CD4-positive, alpha-beta T cell treated with Interleukin-12 subunit alpha and Interleukin-12 subunit beta, for 1 hour (primary cell): ENCODE data around the gene C6orf47.

Experiments
- DNase-seq: peaks from one replicate; pipeline ENCODE4 v3.0.0-alpha.2; 2020

Gene C6orf47

DNA sequence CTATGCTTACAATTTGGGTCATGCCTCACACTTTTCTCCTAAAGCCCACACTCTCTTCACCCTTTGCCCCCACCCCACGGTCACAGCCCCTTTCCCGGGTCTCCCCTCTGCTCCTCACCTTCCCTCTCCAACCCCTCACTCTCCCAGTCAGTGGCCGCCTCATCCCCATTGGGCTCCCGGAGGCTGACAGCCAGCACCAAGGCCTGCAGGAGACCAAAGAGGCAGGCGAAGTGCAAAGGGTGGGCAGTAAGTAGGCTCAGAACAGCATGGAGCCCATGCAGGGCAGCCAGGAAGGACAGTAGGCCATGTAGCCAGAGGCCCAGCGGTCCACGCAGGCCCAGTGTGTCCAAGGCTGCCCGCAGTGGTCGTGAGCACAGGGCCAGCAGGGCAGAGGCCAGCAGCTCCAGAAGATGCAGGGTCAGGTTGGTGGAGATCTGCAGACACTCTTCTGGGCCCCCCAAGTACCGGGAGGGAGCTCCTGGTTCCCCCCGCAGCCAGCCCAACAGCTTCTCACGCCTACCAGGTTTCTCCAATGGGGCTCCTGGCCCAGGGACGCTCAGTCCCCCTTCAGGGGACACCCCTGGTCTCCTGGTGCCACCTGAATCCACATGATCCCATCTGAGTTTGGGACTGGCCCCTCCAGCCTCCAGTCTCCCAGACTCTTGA lies 1.5 kb downstream of the C6orf47 start:
- no peak for DNase-seq

DNA sequence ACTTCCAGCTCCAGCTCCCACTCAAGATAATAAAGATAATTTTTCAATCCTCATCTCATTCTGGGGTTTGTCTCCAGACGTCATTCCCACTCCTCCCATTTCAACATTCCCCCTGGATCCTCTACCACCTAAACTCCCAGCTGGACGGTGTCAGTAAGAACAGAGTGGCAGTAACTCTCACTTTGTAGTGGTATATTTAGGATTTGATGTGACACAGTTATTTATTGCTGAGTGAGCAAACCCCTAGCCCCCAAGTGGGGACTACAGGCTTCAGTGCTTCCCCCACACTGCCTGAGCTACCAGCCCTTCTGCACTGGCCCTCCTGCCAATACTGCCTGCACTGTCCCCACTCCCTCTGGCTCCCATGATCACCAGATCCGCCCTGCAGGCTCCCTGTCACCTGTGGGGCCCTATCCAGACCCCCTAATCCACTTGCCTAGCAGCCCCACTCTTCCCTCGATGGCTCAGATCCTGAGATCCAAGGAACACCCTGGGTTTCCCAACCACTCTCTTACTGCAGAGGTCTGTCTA lies 2.4 kb downstream of the C6orf47 start:
- DNase-seq, result no peak

- DNase-seq, result peak; percentile 42
These were observed 3.0 kb downstream of the C6orf47 start for GRCh38 chr6:31657406-31658157.

- no peak for DNase-seq
These were observed 5.0 kb downstream of the C6orf47 start, which contains the start of gene APOM for GRCh38 chr6:31655349-31656237. Gene APOM, plus strand, starts transcription at chr6:31655894. Its CDS starts 73 bp downstream, at chr6:31655967.

DNA sequence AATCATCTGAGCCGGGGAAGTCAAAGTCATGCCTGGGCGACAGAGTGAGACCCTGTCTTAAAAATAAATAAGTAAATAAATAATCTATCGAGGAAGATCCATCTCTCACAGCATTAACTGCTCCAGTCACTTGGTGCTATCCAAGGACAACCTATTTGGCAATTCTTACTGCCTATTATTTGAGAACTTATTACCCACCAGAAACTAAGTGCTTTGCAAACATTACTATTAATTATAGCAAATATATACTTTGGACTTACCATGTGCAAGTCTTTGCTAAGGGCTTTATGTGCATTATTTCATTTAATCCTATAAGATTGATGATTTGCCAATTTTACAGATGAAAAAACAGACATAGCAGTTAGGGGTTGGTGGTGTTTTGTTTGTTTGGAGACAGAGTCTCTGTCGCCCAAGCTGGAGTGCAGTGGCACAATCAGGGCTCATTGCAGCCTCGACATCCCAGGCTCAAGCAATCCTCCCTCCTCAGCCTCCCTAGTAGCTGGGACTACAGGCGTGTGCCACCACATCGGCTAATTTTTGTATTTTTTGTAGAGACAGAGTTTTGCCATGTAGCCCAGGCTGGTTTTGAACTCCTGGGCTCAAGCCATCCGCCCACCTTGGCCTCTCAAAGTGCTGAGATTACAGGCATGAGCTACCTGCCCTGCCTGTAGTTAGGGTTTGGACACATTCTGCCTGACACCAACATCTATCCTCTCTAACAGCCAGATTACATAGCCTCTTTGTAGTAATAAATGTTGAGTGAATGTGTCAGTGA lies 5.8 kb downstream of the C6orf47 start:
- DNase-seq, result no peak

DNA sequence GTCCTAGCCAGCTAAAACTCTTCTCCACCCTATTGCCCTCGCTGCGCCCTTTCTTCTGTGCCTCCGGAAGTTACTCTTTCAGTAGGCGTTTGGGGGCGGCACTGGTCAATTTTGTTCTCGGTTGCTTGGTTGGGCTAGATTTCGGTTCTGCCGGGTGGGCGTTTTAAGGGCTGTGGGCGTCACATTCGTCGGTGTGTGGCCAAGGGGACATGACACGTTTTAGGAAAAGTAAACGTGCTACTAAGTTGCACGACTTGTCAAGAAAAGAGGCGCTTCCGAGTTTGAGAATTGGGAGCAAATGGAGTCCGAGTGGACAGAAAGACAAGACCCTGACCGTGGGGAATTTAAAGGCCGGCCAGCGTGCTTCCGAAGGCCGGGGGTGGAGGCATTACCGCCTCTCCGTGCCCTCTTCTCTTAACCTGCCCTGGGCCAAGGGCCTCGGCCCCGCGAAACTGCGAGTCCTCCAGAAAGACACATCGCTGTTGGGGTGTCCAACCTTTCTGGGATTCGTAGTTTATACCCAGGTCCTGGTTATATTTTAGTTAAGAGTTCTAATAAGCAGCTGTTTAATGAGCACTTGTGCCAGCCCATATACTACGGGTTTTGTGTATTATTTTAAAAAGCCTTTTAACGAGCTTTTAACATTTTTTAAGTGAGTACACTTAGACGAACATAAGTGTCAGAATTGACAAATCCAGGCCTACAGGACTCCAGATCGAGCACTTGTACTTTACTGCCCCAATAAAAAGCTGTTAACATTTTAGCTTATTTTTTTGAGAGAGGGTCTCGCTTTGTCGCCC lies 7.5 kb downstream of the C6orf47 start:
- no peak for DNase-seq

DNA sequence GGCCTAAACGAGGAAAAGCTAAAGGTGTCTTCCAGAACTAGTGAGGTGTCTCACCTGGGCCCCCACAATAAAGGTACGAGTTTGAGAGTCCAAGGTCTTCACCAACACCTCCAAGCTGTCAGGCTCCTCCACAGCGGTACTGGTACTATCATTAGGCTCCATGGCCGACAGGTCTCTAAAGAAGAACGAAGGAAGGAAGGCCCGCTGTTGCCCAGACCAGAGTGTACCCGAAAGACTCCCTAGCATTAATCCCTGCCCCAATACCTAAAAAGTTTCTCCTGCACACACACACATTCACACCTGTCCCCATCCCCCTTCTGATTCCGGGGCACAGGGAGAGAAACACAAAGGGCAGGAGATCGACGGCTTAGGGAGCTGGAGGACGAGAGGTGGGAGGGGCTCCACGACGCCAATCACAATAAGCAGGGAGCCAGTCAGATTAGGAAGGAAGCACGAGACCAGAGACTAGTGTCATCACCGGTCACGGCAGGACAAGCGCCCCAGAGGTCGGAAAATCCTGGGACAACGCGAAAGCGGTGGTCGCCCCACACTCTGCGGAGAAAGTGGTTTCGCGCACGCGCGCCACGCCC lies 8.9 kb downstream of the C6orf47 start:
- no peak for DNase-seq

- no peak for DNase-seq
These were observed 15.3 kb downstream of the C6orf47 start for GRCh38 chr6:31645325-31645724.

- no peak for DNase-seq
These were observed 16.6 kb downstream of the C6orf47 start for GRCh38 chr6:31643818-31644454.

GRCh38 chr6:31642798-31643570 lies 17.6 kb downstream of the C6orf47 start:
- no peak for DNase-seq

- no peak for DNase-seq
These were observed 19.2 kb downstream of the C6orf47 start for GRCh38 chr6:31641370-31641769.

GRCh38 chr6:31640612-31641011 lies 20.0 kb downstream of the C6orf47 start:
- no peak for DNase-seq

- no peak for DNase-seq
These were observed 21.1 kb downstream of the C6orf47 start for GRCh38 chr6:31639449-31639861.

DNA sequence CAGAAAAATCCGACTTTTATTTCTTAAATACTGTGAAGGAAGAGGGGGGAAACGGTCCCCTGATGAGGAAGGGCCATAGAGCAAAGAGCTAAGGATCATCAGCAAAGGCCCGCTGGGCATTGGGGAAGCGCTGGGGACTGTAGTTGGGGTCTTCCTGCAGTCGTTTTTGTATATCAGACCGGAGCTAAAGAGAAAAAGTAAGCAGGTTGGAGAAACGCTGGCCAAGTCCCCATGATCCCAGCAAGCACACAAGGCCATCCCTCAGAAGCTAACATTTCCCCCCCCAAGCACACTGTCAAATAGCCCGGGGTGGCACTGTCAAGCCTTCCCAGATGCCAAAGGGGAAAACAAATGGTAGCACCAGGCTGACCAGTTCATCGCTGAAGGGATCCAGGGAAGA lies 21.5 kb downstream of the C6orf47 start:
- no peak for DNase-seq

DNA sequence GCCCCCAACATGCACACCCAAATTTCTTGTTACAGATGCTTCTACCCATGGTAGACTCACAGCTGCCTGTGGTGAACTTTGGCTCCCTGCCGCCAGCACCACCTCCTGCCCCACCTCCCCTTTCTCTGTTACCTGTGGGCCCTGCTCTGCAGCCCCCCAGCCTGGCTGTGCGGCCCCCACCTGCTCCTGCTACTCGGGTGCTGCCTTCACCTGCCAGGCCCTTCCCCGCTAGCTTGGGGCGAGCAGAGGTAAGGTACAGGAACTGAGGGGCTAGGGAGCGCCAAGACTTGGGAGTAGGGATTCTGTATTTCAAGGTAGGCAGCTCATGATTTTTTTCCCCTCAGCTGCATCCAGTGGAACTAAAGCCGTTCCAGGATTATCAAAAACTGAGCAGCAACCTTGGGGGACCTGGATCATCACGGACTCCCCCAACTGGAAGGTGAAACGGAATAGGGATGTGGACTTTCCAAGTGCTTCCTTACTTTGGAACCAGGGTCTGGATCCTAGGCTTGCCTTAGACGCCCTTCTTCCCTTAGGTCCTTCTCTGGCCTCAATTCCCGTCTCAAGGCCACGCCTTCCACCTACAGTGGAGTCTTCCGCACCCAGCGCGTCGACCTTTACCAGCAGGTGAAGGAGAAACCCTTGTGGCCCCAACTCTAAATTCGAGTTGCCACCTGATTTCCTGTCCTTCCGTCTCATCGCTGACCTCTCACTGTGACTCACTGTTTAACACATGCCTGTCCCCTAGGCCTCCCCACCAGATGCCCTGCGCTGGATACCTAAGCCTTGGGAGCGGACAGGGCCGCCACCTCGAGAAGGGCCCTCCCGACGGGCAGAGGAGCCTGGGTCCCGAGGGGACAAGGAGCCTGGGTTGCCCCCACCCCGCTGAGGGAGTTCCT lies 23.6 kb downstream of the C6orf47 start:
- DNase-seq, result no peak

DNA sequence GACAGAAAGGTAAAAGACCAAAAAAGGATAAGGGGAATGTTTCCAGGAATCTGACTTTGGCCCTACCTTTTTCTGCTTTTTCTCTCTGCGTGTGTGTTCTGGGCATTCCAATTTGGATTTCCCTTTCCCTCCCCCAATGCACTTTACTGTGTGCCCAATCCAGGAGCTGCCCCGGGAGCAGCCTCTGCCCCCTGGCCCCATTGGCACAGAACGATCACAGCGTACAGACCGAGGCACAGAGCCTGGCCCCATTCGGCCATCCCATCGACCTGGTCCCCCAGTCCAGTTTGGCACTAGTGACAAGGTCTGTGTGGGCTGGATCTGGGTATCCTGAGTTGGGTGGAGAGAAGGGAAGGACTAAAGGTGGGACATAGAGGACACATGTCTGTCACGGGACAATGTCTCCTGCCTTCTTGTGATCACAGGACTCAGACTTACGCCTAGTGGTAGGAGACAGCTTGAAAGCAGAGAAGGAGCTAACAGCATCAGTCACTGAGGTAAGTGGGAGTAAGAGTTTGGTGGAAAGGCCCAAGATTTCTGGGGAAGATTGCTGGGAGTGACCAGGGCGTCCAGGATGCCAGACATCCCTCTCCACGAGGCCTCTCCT lies 25.5 kb downstream of the C6orf47 start:
- no peak for DNase-seq

- no peak for DNase-seq
These were observed 26.4 kb downstream of the C6orf47 start for GRCh38 chr6:31634131-31634530.

DNA sequence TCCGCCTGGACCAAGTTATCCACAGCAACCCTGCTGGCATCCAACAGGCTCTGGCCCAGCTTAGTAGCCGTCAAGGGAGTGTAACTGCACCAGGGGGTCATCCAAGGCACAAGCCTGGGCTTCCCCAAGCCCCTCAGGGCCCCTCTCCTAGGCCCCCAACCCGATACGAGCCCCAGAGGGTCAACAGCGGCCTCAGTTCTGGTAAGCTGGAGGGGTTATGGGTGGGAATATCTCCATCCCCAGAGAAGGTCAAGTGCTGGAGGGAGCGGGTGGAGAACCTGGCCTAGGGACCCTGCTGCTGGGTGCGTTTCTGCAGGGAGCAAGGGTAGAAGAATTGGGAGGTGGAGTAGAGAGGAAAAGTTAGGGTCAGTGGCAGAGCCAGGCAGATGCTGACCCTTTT lies 27.1 kb downstream of the C6orf47 start:
- DNase-seq, result no peak
